ENCODE measurements around the gene CHMP6. TPM values are rescaled to one million over a fixed set of nuclear protein-coding genes. Genes with fewer than 3 reads are reported as not detected.

The CHMP6 gene
- total and polyA plus RNA-seq, 4 donors, result 15.9 to 30.9 (median 26.8) TPM

- ATAC-seq (ENCODE audit: low FRiP score) (peak; percentile 55), DNase-seq (no peak)
- Histone ChIP-seq H3K27ac (ENCODE audit: low read depth in 1 of 2, low read length in 2 of 2) (no peak overlapping the region), H3K27me3 (ENCODE audit: control insufficient read depth in 1 of 2, insufficient read depth in 2 of 2, low read length in 1 of 2) (no peaks in the 10 kb centered on the region), H3K36me3 (ENCODE audit: control insufficient read depth in 1 of 2, insufficient read depth in 2 of 2, low read length in 1 of 2) (no peaks in the 10 kb centered on the region), H3K4me1 (ENCODE audit: control insufficient read depth in 1 of 2, insufficient read depth in 2 of 2, low read length in 2 of 2) (no peaks in the 10 kb centered on the region), H3K4me3 (ENCODE audit: low read length in 2 of 2) (no peak overlapping the region), H3K9me3 (ENCODE audit: control insufficient read depth, low read length) (no peaks in the 10 kb centered on the region)
- intact Hi-C loops (cut with DNase I), result loop anchor here (5.0 to 10.0 kb wide), 3 partner anchors 117 to 557 kb away; no protein-coding TSS in a partner anchor
- WGBS, 2 donors, result 42 to 48% methylated on average over 7 of the region's 7 CpGs
Observed at GRCh38 chr17:80984749-80985148, 6.9 kb upstream of the CHMP6 start.

DNA sequence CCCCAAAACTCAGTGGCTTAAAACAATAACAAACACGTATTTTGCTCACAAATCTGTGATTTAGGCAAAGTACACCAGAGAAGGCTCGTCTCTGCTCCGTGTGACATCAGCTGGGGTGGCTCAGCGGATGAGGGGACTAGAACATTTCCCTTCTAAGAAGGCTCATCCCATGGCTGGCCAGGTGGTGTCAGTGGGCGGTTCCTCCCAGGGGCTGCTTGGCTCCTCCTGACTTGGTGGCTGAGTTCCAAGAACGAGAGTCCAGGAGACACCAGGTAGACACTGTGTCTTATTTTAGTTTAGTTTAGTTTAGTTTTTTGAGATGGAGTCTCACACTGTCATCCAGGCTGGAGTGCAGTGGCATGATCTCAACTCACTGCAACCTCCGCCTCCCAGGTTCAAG, 5.6 kb upstream of the CHMP6 start:
- H3K4me3 ChIP-seq (ENCODE audit: low read length in 2 of 2), result no peak overlapping the region
- no peak for ATAC-seq (ENCODE audit: low FRiP score)
- intact Hi-C loops (cut with DNase I), result loop anchor here in 1 of 2 donors (10.0 kb wide), 1 partner anchor 411 kb away; no protein-coding TSS in a partner anchor
- H3K27me3 ChIP-seq (ENCODE audit: control insufficient read depth in 1 of 2, insufficient read depth in 2 of 2, low read length in 1 of 2), result no peaks in the 10 kb centered on the region
- no peaks in the 10 kb centered on the region for H3K36me3 ChIP-seq (ENCODE audit: control insufficient read depth in 1 of 2, insufficient read depth in 2 of 2, low read length in 1 of 2)
- DNase-seq, result no peak
- no peak overlapping the region for H3K27ac ChIP-seq (ENCODE audit: low read depth in 1 of 2, low read length in 2 of 2)
- H3K4me1 ChIP-seq (ENCODE audit: control insufficient read depth in 1 of 2, insufficient read depth in 2 of 2, low read length in 2 of 2), result no peaks in the 10 kb centered on the region
- 87 to 90% methylated on average over 7 of the region's 7 CpGs for WGBS, 2 donors
- no peaks in the 10 kb centered on the region for H3K9me3 ChIP-seq (ENCODE audit: control insufficient read depth, low read length)

- no peaks in the 10 kb centered on the region for H3K9me3 ChIP-seq (ENCODE audit: control insufficient read depth, low read length)
- no peaks in the 10 kb centered on the region for H3K4me1 ChIP-seq (ENCODE audit: control insufficient read depth in 1 of 2, insufficient read depth in 2 of 2, low read length in 2 of 2)
- no peak overlapping the region for H3K4me3 ChIP-seq (ENCODE audit: low read length in 2 of 2)
- no peaks in the 10 kb centered on the region for H3K36me3 ChIP-seq (ENCODE audit: control insufficient read depth in 1 of 2, insufficient read depth in 2 of 2, low read length in 1 of 2)
- intact Hi-C loops (cut with DNase I), result loop anchor here in 1 of 2 donors (10.0 kb wide), 1 partner anchor 412 kb away; no protein-coding TSS in a partner anchor
- peak in 1 of 2 donors; percentile 79 for DNase-seq
- no peak for ATAC-seq (ENCODE audit: low FRiP score)
- WGBS, 2 donors, result 46 to 50% methylated on average over 17 to 18 of the region's 18 CpGs
- H3K27ac ChIP-seq (ENCODE audit: low read depth in 1 of 2, low read length in 2 of 2), result no peak overlapping the region
- no peaks in the 10 kb centered on the region for H3K27me3 ChIP-seq (ENCODE audit: control insufficient read depth in 1 of 2, insufficient read depth in 2 of 2, low read length in 1 of 2)
Observed at GRCh38 chr17:80986816-80987475, 4.7 kb upstream of the CHMP6 start.

DNA sequence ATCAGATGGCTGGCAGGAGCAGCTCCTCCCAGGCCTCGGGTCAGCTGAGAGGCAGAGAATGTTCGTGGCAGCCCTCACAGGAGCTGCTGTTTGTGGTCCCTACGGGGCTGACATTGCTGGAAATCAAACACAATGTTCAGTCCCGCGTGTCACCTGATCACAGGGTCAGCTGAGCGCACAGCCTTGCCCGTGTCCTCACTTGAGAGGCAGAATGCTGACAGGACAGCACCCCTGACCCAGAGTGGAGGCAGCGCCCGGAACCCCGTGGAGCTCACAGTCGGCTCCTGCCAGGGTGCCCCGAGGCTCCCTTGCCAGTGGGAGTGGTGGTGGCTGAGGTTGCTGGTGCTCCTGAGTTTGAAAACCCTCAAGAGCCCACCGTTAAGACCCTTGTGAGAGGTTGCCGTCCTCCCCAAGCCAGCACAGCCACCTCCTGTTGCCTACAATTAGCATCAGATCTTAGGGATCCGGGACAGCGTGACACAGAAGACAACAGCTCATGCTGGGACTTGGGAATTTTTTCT, 3.6 kb upstream of the CHMP6 start:
- no peak for ATAC-seq (ENCODE audit: low FRiP score)
- intact Hi-C loops (cut with DNase I), result loop anchor here in 1 of 2 donors (10.0 kb wide), 1 partner anchor 413 kb away; no protein-coding TSS in a partner anchor
- no peak overlapping the region for H3K27ac ChIP-seq (ENCODE audit: low read depth in 1 of 2, low read length in 2 of 2)

DNA sequence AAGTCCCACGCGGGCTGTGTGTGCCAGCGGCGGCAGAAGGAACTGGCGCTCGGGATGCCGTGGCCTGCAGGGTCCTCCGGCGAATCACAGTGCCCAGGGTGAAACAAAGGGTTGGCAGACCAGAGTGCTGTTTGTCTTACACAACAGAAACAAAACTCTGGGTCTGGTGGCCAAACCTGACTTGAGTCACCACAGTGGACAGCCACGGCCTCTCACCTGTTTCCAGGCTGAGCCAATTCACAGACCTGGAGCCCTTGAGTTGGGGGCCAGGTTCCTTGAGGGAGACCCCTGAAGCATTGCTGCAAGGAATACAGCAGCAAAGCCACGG, 2.1 kb upstream of the CHMP6 start:
- no peaks in the 10 kb centered on the region for H3K9me3 ChIP-seq (ENCODE audit: control insufficient read depth, low read length)
- no peaks in the 10 kb centered on the region for H3K36me3 ChIP-seq (ENCODE audit: control insufficient read depth in 1 of 2, insufficient read depth in 2 of 2, low read length in 1 of 2)
- no peaks in the 10 kb centered on the region for H3K27me3 ChIP-seq (ENCODE audit: control insufficient read depth in 1 of 2, insufficient read depth in 2 of 2, low read length in 1 of 2)
- DNase-seq (no peak), ATAC-seq (ENCODE audit: low FRiP score) (no peak)
- intact Hi-C loops (cut with DNase I), result loop anchor here in 1 of 2 donors (1.0 to 10.0 kb wide), 2 partner anchors 112 to 415 kb away; no protein-coding TSS in a partner anchor
- 71% methylated on average over 11 of the region's 11 CpGs for WGBS, 2 donors
- H3K27ac ChIP-seq (ENCODE audit: low read depth in 1 of 2, low read length in 2 of 2), result no peak overlapping the region
- H3K4me1 ChIP-seq (ENCODE audit: control insufficient read depth in 1 of 2, insufficient read depth in 2 of 2, low read length in 2 of 2), result no peaks in the 10 kb centered on the region
- H3K4me3 ChIP-seq (ENCODE audit: low read length in 2 of 2), result no peak overlapping the region

More for the DNA sequence above, 3.6 kb upstream of the CHMP6 start:
- H3K27me3 ChIP-seq (ENCODE audit: control insufficient read depth in 1 of 2, insufficient read depth in 2 of 2, low read length in 1 of 2), result no peaks in the 10 kb centered on the region
- 74 to 78% methylated on average over 16 of the region's 16 CpGs for WGBS, 2 donors
- H3K4me1 ChIP-seq (ENCODE audit: control insufficient read depth in 1 of 2, insufficient read depth in 2 of 2, low read length in 2 of 2), result no peaks in the 10 kb centered on the region
- H3K36me3 ChIP-seq (ENCODE audit: control insufficient read depth in 1 of 2, insufficient read depth in 2 of 2, low read length in 1 of 2), result no peaks in the 10 kb centered on the region
- no peak overlapping the region for H3K4me3 ChIP-seq (ENCODE audit: low read length in 2 of 2)
- H3K9me3 ChIP-seq (ENCODE audit: control insufficient read depth, low read length), result no peaks in the 10 kb centered on the region
- no peak for DNase-seq

- no peak overlapping the region for H3K27ac ChIP-seq (ENCODE audit: low read depth in 1 of 2, low read length in 2 of 2)
- no peaks in the 10 kb centered on the region for H3K9me3 ChIP-seq (ENCODE audit: control insufficient read depth, low read length)
- ATAC-seq (ENCODE audit: low FRiP score) (no peak), DNase-seq (no peak)
- peak overlapping the region; percentile 94 for H3K4me3 ChIP-seq (ENCODE audit: low read length in 2 of 2)
- H3K27me3 ChIP-seq (ENCODE audit: control insufficient read depth in 1 of 2, insufficient read depth in 2 of 2, low read length in 1 of 2), result no peaks in the 10 kb centered on the region
- intact Hi-C loops (cut with DNase I), result loop anchor here (2.0 to 5.0 kb wide), 2 partner anchors 41 to 110 kb away; no protein-coding TSS in a partner anchor
- WGBS, 2 donors, result 45 to 47% methylated on average over 22 of the region's 22 CpGs
- H3K4me1 ChIP-seq (ENCODE audit: control insufficient read depth in 1 of 2, insufficient read depth in 2 of 2, low read length in 2 of 2), result no peaks in the 10 kb centered on the region
- peaks cover 0 to 2% of the 10 kb centered on the region in 2 donors for H3K36me3 ChIP-seq (ENCODE audit: control insufficient read depth in 1 of 2, insufficient read depth in 2 of 2, low read length in 1 of 2)
Observed at GRCh38 chr17:80990921-80991644, 558 bp upstream of the CHMP6 start.

DNA sequence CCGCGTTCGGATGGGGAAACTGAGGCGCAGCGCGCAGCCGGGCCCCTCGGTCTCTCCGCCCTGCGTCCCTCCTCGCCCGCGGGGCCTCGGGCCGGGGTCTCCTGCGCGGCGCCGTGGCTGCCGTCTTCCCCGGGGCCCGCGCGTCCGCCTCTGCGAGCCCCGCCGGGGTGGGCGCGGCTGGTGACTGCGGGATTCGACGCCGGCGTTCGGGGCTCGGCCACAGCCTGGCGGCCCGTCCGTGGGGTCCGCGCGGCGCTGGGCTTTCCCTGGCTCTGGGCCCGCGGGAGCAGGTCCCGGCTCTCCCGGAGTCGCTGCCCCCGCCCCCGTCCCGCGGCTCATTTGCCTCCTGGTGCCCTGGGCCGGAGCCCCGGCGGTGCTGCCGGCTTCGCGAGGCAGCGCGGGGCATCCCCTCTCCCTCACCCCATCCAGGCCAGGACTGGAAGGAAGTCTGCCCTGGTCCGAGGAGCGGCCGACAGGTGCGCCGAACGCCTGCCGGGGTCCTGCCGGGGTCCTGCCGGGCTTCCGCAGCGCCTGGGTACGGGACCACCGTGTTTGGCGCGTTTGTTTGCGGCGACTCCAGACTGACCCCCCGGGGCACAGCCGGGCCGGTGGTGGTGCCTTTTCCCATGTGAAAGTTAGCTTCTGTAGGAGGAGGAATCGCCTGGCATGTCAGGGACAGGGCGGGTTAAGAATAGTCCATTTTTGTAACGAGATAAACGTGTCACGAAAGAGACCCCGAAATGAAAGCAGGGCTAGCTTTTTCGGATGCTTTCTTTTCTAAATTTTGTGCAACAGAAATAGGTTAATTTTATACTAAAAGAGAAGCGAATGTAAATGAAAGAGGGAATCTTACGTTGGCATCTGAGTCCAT, 671 bp downstream of the CHMP6 start:
- Histone ChIP-seq H3K27ac (ENCODE audit: low read depth in 1 of 2, low read length in 2 of 2) (no peak overlapping the region), H3K27me3 (ENCODE audit: control insufficient read depth in 1 of 2, insufficient read depth in 2 of 2, low read length in 1 of 2) (no peaks in the 10 kb centered on the region), H3K36me3 (ENCODE audit: control insufficient read depth in 1 of 2, insufficient read depth in 2 of 2, low read length in 1 of 2) (peaks cover 0 to 2% of the 10 kb centered on the region in 2 donors), H3K4me1 (ENCODE audit: control insufficient read depth in 1 of 2, insufficient read depth in 2 of 2, low read length in 2 of 2) (no peaks in the 10 kb centered on the region), H3K9me3 (ENCODE audit: control insufficient read depth, low read length) (no peaks in the 10 kb centered on the region), H3K4me3 (ENCODE audit: low read length in 2 of 2) (peak overlapping the region; percentile 94)
- ATAC-seq (ENCODE audit: low FRiP score) (peak; percentile 20), DNase-seq (peak in 1 of 2 donors; percentile 47)
- 3 to 5% methylated on average over 37 to 90 of the region's 90 CpGs for WGBS, 2 donors
- intact Hi-C loops (cut with DNase I), result loop anchor here in 1 of 2 donors (5.0 kb wide), 1 partner anchor 40 kb away; no protein-coding TSS in a partner anchor

Data from aorta (tissue), 5 donors.